K562 (cell line): ENCODE measurements around the gene COL15A1. TPM values are rescaled to one million over a fixed set of nuclear protein-coding genes. Genes with fewer than 3 reads are reported as not detected.

Source experiments
- ARID2 ChIP-seq: fragments of 450-650 bp; IDR thresholded peaks from 2 replicates; pipeline ENCODE4 v1.6.1; 2017; ENCODE audit warnings: antibody characterized with exemption, mild to moderate bottlenecking
- E2F8 ChIP-seq: fragments of 450-650 bp; IDR thresholded peaks from 2 replicates; pipeline ENCODE4 v1.7.1; 2018; ENCODE audit warnings: mild to moderate bottlenecking, low read depth; ENCODE audit not compliant: partially characterized antibody
- EZH2 ChIP-seq: IDR thresholded peaks from 2 replicates; pipeline ENCODE4 v1.6.1; 2012; ENCODE audit warnings: low read depth, mild to moderate bottlenecking, inconsistent platforms, low read length, borderline replicate concordance
- MTF1 ChIP-seq: fragments of 250-450 bp; sonication (Bioruptor Pico); IDR thresholded peaks from 2 replicates; pipeline ENCODE4 v1.9.0; 2021; ENCODE audit warnings: moderate library complexity, mild to moderate bottlenecking, inconsistent platforms, borderline replicate concordance
- PHB ChIP-seq: fragments of 250-450 bp; sonication (Bioruptor Pico); IDR thresholded peaks from 2 replicates; pipeline ENCODE4 v1.5.0; 2021
- RBM22 ChIP-seq: fragments of 200-400 bp; formaldehyde crosslinking; IDR thresholded peaks from 2 replicates; pipeline ENCODE4 v1.6.1; 2018; ENCODE audit warnings: low read length, low read depth; ENCODE audit not compliant: poor library complexity, severe bottlenecking
- SAP30 ChIP-seq: fragments of 200-600 bp; sonication (generic); IDR thresholded peaks from 2 replicates; pipeline ENCODE4 v1.6.1; 2012; ENCODE audit warnings: borderline replicate concordance, low read depth, mild to moderate bottlenecking, moderate library complexity, low read length, control low read depth, inconsistent platforms; ENCODE audit not compliant: insufficient read depth, poor library complexity, severe bottlenecking
- SLC30A9 ChIP-seq: fragments of 250-450 bp; sonication (Bioruptor Pico); IDR thresholded peaks from 2 replicates; pipeline ENCODE4 v1.8.0; 2022; ENCODE audit warnings: mild to moderate bottlenecking, moderate library complexity
- TBL1XR1 ChIP-seq, 2 experiments: IDR thresholded peaks; 2 replicates each; pipeline ENCODE4 v1.6.1; 2012; ENCODE audit warnings: improper control_type of control experiment in 2 of 2, low read length in 2 of 2, mild to moderate bottlenecking in 1 of 2
- TSHZ1 ChIP-seq: fragments of 250-450 bp; sonication (Bioruptor Pico); IDR thresholded peaks from 2 replicates; pipeline ENCODE4 v1.4.0; 2020; ENCODE audit warnings: mild to moderate bottlenecking, moderate library complexity
- ZC3H11A ChIP-seq: IDR thresholded peaks from 2 replicates; pipeline ENCODE4 v1.6.1; 2012; ENCODE audit warnings: low read depth, low read length, improper control_type of control experiment
- ZNF280B ChIP-seq: fragments of 250-450 bp; sonication (Bioruptor Pico); IDR thresholded peaks from 2 replicates; pipeline ENCODE4 v1.5.1; 2021; ENCODE audit warnings: mild to moderate bottlenecking
- ZNF311 ChIP-seq: fragments of 250-450 bp; sonication (Bioruptor Pico); IDR thresholded peaks from 2 replicates; pipeline ENCODE4 v1.4.0; 2020; ENCODE audit warnings: mild to moderate bottlenecking, moderate library complexity
- ZNF507 ChIP-seq: conservative IDR thresholded peaks from 2 replicates; pipeline ENCODE4 v1.6.1; 2017; ENCODE audit warnings: missing genetic modification characterization, missing compliant biosample characterization
- ZNF696 ChIP-seq: fragments of 250-450 bp; sonication (Bioruptor Pico); conservative IDR thresholded peaks from 2 replicates; pipeline ENCODE4 v1.4.0; 2020; ENCODE audit warnings: mild to moderate bottlenecking, moderate library complexity
- polyA plus RNA-seq, 8 experiments: library from polyadenylated mRNA; depleted of rRNA in 4 of 8; stranded (reverse) in 5 of 8; unstranded in 3 of 8; fragments of >200 nt; fragmentation: Nextera tagmentation in 2 of 8; fragmentation: Illumina TruSeq in 1 of 8; extraction: Ambion mirVana in 2 of 8; extraction: Trizol in 1 of 8; gene quantifications; 2 replicates each; pipeline versions ENCODE4 v1.2.1 to v1.2.3, GENCODE V29; 2011 to 2014; ENCODE audit warnings: inconsistent platforms in 1 of 8, missing spikeins in 1 of 8
- total RNA-seq, 7 experiments: library from RNA; depleted of rRNA in 6 of 7; stranded (reverse); fragments of >200 nt in 6 of 7; fragmentation: Illumina TruSeq in 2 of 7; extraction: Trizol in 2 of 7; gene quantifications; 2 replicates each; pipeline versions ENCODE4 v1.2.1 to v1.2.3, GENCODE V29; 2011 to 2021; ENCODE audit warnings: low replicate concordance in 1 of 7
- TF ChIP-seq, protein P1 (sequence below): fragments of 450-650 bp; formaldehyde crosslinking; conservative IDR thresholded peaks from 2 replicates; pipeline ENCODE4 v1.4.0; 2022; ENCODE audit warnings: mild to moderate bottlenecking, missing genetic modification characterization

COL15A1 gene
- total and polyA plus RNA-seq, 9 of the 15 experiments (the other 6 are each of a cell fraction or from before 2014, with no cell fraction given), result 0.46 to 5.1 (median 2.6) TPM

GRCh38 chr9:99073985-99074901 lies 130.5 kb downstream of the COL15A1 start (continued):
- TF ChIP-seq E2F8 (no peak), ZNF507 (tag) (no peak), MTF1 (CRISPR knock-in tag) (no peak), TSHZ1 (CRISPR knock-in tag) (peak; percentile 73; the same call in 1 of the 2 replicates), RBM22 (no peak), SLC30A9 (CRISPR knock-in tag) (no peak), ARID2 (no peak), ZNF280B (CRISPR knock-in tag) (no peak), TBL1XR1 (IDR thresholded peaks at IDR 0.05; ENCODE audit: low read length in 2 of 2) (peak in 1 of 2 experiments; percentile 41; a peak in 3 of 4 replicates), SAP30 (no peak), PHB (no peak), EZH2 (no peak), ZNF311 (CRISPR knock-in tag) (peak; percentile 95), ZNF696 (CRISPR knock-in tag) (0 out of 2 replicates have a peak, but pooled peaks have one; percentile 2), ZC3H11A (no peak)
- TF ChIP-seq, protein P1, sequence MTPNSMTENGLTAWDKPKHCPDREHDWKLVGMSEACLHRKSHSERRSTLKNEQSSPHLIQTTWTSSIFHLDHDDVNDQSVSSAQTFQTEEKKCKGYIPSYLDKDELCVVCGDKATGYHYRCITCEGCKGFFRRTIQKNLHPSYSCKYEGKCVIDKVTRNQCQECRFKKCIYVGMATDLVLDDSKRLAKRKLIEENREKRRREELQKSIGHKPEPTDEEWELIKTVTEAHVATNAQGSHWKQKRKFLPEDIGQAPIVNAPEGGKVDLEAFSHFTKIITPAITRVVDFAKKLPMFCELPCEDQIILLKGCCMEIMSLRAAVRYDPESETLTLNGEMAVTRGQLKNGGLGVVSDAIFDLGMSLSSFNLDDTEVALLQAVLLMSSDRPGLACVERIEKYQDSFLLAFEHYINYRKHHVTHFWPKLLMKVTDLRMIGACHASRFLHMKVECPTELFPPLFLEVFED (CRISPR knock-in tag), result no peak
